GM12878 (cell line): ENCODE measurements around the gene ZNF200. TPM values are rescaled to one million over a fixed set of nuclear protein-coding genes. Genes with fewer than 3 reads are reported as not detected.

Source experiments
- ATAC-seq: fragments of 200-7000 bp; cut with Tn5 transposase; 3 replicates; pipeline ENCODE4 v1.9.1; 2020; ENCODE audit warnings: mild to moderate bottlenecking, moderate library complexity
- BruUV-seq: library from RNA; stranded (reverse); fragments of 400-500 nt; replicated peaks from 2 replicates; lab custom pipeline; 2021; lab: Mats Ljungman, UMichigan
- CTCF ChIA-PET: fragments of 300-600 bp; sonication (Branson Sonifier 250); formaldehyde crosslinking; extraction: SDS; loops from one replicate; lab custom pipeline; 2021; ENCODE audit warnings: inconsistent platforms; lab: Yijun Ruan, JAX
- POLR2A ChIA-PET: fragments of 350-600 bp; formaldehyde crosslinking; extraction: SDS; loops from one replicate; lab custom pipeline; 2021; ENCODE audit warnings: inconsistent platforms; lab: Charles Lee
- RAD21 ChIA-PET: fragments of 300-600 bp; sonication (Branson Sonifier 250); formaldehyde crosslinking; loops from one replicate; lab custom pipeline; 2023; ENCODE audit warnings: antibody characterized with exemption; ENCODE audit not compliant: unreplicated experiment; lab: Charles Lee
- SMC1A ChIA-PET: fragments of 300-600 bp; sonication (Branson Sonifier 250); formaldehyde crosslinking; loops from one replicate; lab custom pipeline; 2023; ENCODE audit not compliant: unreplicated experiment, uncharacterized antibody; lab: Charles Lee
- DNase-seq: peaks from one replicate; pipeline ENCODE4 v3.0.0-alpha.2; 2011; ENCODE audit warnings: low read depth, low spot score
- FAIRE-seq: peaks from 3 replicates; lab custom pipeline; 2011; peaks lifted over from hg19 to GRCh38; lab: Jason Lieb, UNC
- H2AFZ ChIP-seq: 2 replicates; pipeline ENCODE4 v1.6.0; 2011; ENCODE audit warnings: low read depth, low read length, control low read depth; ENCODE audit not compliant: control insufficient read depth
- H3K27ac ChIP-seq: 2 replicates; pipeline ENCODE4 v1.5.1; 2011; ENCODE audit warnings: control low read depth; ENCODE audit not compliant: control insufficient read depth, insufficient read depth
- H3K27me3 ChIP-seq, 2 experiments: replicated peaks in 1 of 2; 2 replicates each; pipeline versions ENCODE4 v1.6.0 to v1.6.1; 2011; ENCODE audit warnings: low read length in 1 of 2; ENCODE audit not compliant: control insufficient read depth in 2 of 2, insufficient read depth in 2 of 2
- H3K36me3 ChIP-seq, 2 experiments: 2 replicates each; pipeline ENCODE4 v1.5.1; 2011; ENCODE audit warnings: low read length in 1 of 2; ENCODE audit not compliant: control insufficient read depth in 2 of 2, insufficient read depth in 2 of 2
- H3K4me1 ChIP-seq: 2 replicates; pipeline ENCODE4 v1.6.1; 2011; ENCODE audit warnings: mild to moderate bottlenecking, low read length, moderate library complexity, mixed read lengths; ENCODE audit not compliant: control insufficient read depth, insufficient read depth
- H3K4me2 ChIP-seq: 2 replicates; pipeline ENCODE4 v1.6.0; 2011; ENCODE audit warnings: control low read depth; ENCODE audit not compliant: control insufficient read depth, insufficient read depth
- H3K4me3 ChIP-seq: fragments of 200-600 bp; sonication (generic); 2 replicates; pipeline ENCODE4 v1.5.1; 2016
- H3K79me2 ChIP-seq: 2 replicates; pipeline ENCODE4 v1.6.0; 2011; ENCODE audit warnings: low read length; ENCODE audit not compliant: control insufficient read depth, insufficient read depth
- H3K9ac ChIP-seq: 2 replicates; pipeline ENCODE4 v1.8.0; 2011; ENCODE audit warnings: low read length, control low read depth, mixed read lengths; ENCODE audit not compliant: control insufficient read depth, insufficient read depth
- H3K9me3 ChIP-seq: replicated peaks from 3 replicates; pipeline ENCODE4 v1.5.1; 2011; ENCODE audit warnings: mild to moderate bottlenecking, low read length; ENCODE audit not compliant: control insufficient read depth, insufficient read depth
- H4K20me1 ChIP-seq: 2 replicates; pipeline ENCODE4 v1.6.0; 2011; ENCODE audit not compliant: control insufficient read depth, insufficient read depth
- BRCA1 ChIP-seq: IDR thresholded peaks from 2 replicates; pipeline ENCODE4 v1.6.1; 2011; ENCODE audit warnings: low read depth, low read length, improper control_type of control experiment
- E2F8 ChIP-seq: fragments of 450-650 bp; IDR thresholded peaks from 2 replicates; pipeline ENCODE4 v1.6.1; 2018; ENCODE audit warnings: mild to moderate bottlenecking, low read depth, moderate library complexity; ENCODE audit not compliant: partially characterized antibody
- E4F1 ChIP-seq: fragments of 450-650 bp; IDR thresholded peaks from 2 replicates; pipeline ENCODE4 v1.6.1; 2018; ENCODE audit warnings: borderline replicate concordance, mild to moderate bottlenecking; ENCODE audit not compliant: partially characterized antibody
- IRF3 ChIP-seq: fragments of 450-650 bp; IDR thresholded peaks from 2 replicates; pipeline ENCODE4 v1.6.1; 2014; ENCODE audit warnings: mild to moderate bottlenecking
- MEF2B ChIP-seq: fragments of 450-650 bp; IDR thresholded peaks from 2 replicates; pipeline ENCODE4 v1.6.1; 2018; ENCODE audit warnings: mild to moderate bottlenecking, moderate library complexity; ENCODE audit not compliant: partially characterized antibody, poor library complexity, severe bottlenecking
- POLR2AphosphoS2 ChIP-seq: IDR thresholded peaks from 2 replicates; pipeline ENCODE4 v1.6.1; 2011; ENCODE audit warnings: low read depth, mild to moderate bottlenecking, low read length, improper control_type of control experiment, moderate library complexity
- RUNX3 ChIP-seq: IDR thresholded peaks from 2 replicates; pipeline ENCODE4 v1.6.1; 2012; ENCODE audit warnings: low read length, inconsistent platforms
- TCF3 ChIP-seq: IDR thresholded peaks from 2 replicates; pipeline ENCODE4 v1.6.1; 2012; ENCODE audit warnings: low read depth, mild to moderate bottlenecking, low read length, borderline replicate concordance; ENCODE audit not compliant: insufficient read depth
- ZNF622 ChIP-seq: fragments of 450-650 bp; IDR thresholded peaks from 2 replicates; pipeline ENCODE4 v1.6.1; 2017; ENCODE audit warnings: mild to moderate bottlenecking, inconsistent platforms
- ZZZ3 ChIP-seq: IDR thresholded peaks from 2 replicates; pipeline ENCODE4 v1.6.1; 2011; ENCODE audit warnings: low read depth; ENCODE audit not compliant: control insufficient read depth, insufficient read length
- WGBS: methylation state at CpG from one replicate; pipeline ENCODE4 v1.1.6; 2016; ENCODE audit warnings: low lambda C conversion rate; ENCODE audit not compliant: insufficient replicate concordance, insufficient coverage; ENCODE audit errors: missing lambda C conversion rate; 5-methylcytosine and 5-hydroxymethylcytosine counted together
- in situ Hi-C: fragments of 300-500 bp; cut with MboI; formaldehyde crosslinking; loops from 9 replicates; pipeline ENCODE4 v1.14.3; 2018; ENCODE audit warnings: mixed read lengths
- intact Hi-C: fragments of 100-400 bp; cut with micrococcal nuclease; formaldehyde crosslinking; loops from one replicate; pipeline ENCODE4 v1.14.2; 2022; ENCODE audit not compliant: unreplicated experiment
- polyA plus RNA-seq, 11 experiments: library from polyadenylated mRNA; depleted of rRNA in 4 of 11; unstranded in 6 of 11; stranded (reverse) in 5 of 11; fragments of >200 nt; fragmentation: Nextera tagmentation in 4 of 11; fragmentation: Illumina TruSeq in 1 of 11; extraction: Ambion mirVana in 4 of 11; extraction: Trizol in 1 of 11; gene quantifications; 1 replicate in 1 of 11; 2 replicates in 10 of 11; pipeline versions ENCODE4 v1.2.1 to v1.2.3, GENCODE V29; 2011 to 2016; ENCODE audit warnings: inconsistent platforms in 2 of 11, missing spikeins in 2 of 11, low read depth in 1 of 11
- total RNA-seq, 4 experiments: library from RNA; depleted of rRNA in 3 of 4; stranded (reverse); fragments of >200 nt in 3 of 4; fragmentation: Illumina TruSeq in 1 of 4; extraction: Trizol in 1 of 4; gene quantifications; 2 replicates each; pipeline versions ENCODE4 v1.2.1 to v1.2.3, GENCODE V29; 2013 to 2021

The ZNF200 gene
- total and polyA plus RNA-seq, 10 of the 15 experiments (the other 5 are each of a cell fraction or from before 2014, with no cell fraction given), result 4.0 to 13.9 (median 9.6) TPM

GRCh38 chr16:3262517-3262916, 27.6 kb upstream of the ZNF200 start:
- in situ Hi-C loops, result no loop called here
- ATAC-seq, result no peak
- SMC1A ChIA-PET, result interaction anchor here (0.7 kb wide), 1 partner anchor 235 kb away, joined by 3 read pairs; no protein-coding TSS in a partner anchor

DNA sequence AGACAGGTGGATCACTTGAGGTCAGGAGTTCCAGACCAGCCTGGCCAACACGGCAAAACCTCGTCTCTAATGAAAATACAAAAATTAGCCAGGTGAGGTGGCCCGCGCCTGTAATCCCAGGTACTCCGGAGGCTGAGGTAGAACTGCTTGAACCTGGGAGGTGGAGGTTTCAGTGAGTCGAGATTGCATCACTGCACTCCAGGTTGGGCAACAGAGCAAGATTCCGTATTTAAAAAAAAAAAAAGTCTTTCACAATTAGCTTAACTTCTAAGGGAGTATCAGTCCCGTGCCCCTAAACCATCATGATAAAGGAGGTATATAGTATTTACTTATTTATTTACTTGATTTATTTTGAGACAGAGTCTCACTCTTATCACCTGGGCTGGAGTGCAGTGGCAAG, 24.9 kb upstream of the ZNF200 start:
- H3K4me2 ChIP-seq, result no peak overlapping the region
- H3K27me3 ChIP-seq, result no peaks in the 10 kb centered on the region
- H3K79me2 ChIP-seq, result no peaks in the 10 kb centered on the region
- ATAC-seq (no peak), FAIRE-seq (no peak), DNase-seq (no peak)
- ChIA-PET RAD21 (no interaction called here), SMC1A (no interaction called here), POLR2A (no interaction called here), CTCF (no interaction called here)
- no peaks in the 10 kb centered on the region; the same call in 2 of the 3 replicates for H3K9me3 ChIP-seq
- 75% methylated on average over 8 of the region's 8 CpGs for WGBS
- no peak overlapping the region for H3K4me3 ChIP-seq
- H4K20me1 ChIP-seq, result no peaks in the 10 kb centered on the region
- intact Hi-C loops, result loop anchor here (5.0 to 10.0 kb wide), 2 partner anchors 105 to 242 kb away; partner anchors contain the start of gene CLUAP1
- in situ Hi-C loops, result no loop called here
- H2AFZ ChIP-seq, result no peak overlapping the region
- H3K9ac ChIP-seq, result no peak overlapping the region
- H3K4me1 ChIP-seq, result peaks cover 6% of the 10 kb centered on the region; the same call in 1 of the 2 replicates
- no peaks in the 10 kb centered on the region for H3K36me3 ChIP-seq
- BruUV-seq, result no TSS peak
- no peak overlapping the region for H3K27ac ChIP-seq
- TF ChIP-seq E2F8 (no peak), E4F1 (no peak), ZNF622 (no peak), BRCA1 (no peak), ZZZ3 (no peak), MEF2B (no peak)

More at GRCh38 chr16:3262517-3262916, 27.6 kb upstream of the ZNF200 start:
- POLR2A ChIA-PET, result interaction anchor here (2.2 kb wide), 1 partner anchor 21 kb away, joined by 10 read pairs; the partner anchor contains the start of gene ZNF263
- no peak overlapping the region for H3K9ac ChIP-seq
- peaks cover 8% of the 10 kb centered on the region; the same call in 1 of the 2 replicates for H3K4me1 ChIP-seq
- CTCF ChIA-PET, result no interaction called here
- BruUV-seq, result no TSS peak
- H4K20me1 ChIP-seq, result no peaks in the 10 kb centered on the region
- RAD21 ChIA-PET, result no interaction called here
- H3K4me2 ChIP-seq, result no peak overlapping the region
- no peaks in the 10 kb centered on the region for H3K36me3 ChIP-seq
- DNase-seq, result no peak
- FAIRE-seq, result no peak
- intact Hi-C loops, result loop anchor here (5.0 to 10.0 kb wide), 2 partner anchors 108 to 240 kb away; partner anchors contain the start of gene CLUAP1
- TF ChIP-seq POLR2AphosphoS2 (no peak), IRF3 (no peak), TCF3 (no peak), RUNX3 (no peak)
- no peak overlapping the region for H3K27ac ChIP-seq
- H3K4me3 ChIP-seq, result no peak overlapping the region
- peaks cover 3% of the 10 kb centered on the region; the same call in 2 of the 3 replicates for H3K9me3 ChIP-seq
- no peaks in the 10 kb centered on the region for H3K27me3 ChIP-seq
- 96% methylated on average over 4 of the region's 4 CpGs for WGBS
- H2AFZ ChIP-seq, result no peak overlapping the region
- no peaks in the 10 kb centered on the region for H3K79me2 ChIP-seq
